DMS114 treated with DMSO at 0.1 percent for 48 hours (cell line): ENCODE measurements around the gene ZNF496.
"Not testable (repeated sequence)": the region's sequence is repeated elsewhere in the genome, so short reads cannot be mapped to it uniquely, and the experiment has no call there.

Experiments
- DNase-seq: peaks from one replicate; lab custom pipeline; 2025; ENCODE audit not compliant: unreplicated experiment; lab: John Stamatoyannopoulos, UW

Gene ZNF496

DNA sequence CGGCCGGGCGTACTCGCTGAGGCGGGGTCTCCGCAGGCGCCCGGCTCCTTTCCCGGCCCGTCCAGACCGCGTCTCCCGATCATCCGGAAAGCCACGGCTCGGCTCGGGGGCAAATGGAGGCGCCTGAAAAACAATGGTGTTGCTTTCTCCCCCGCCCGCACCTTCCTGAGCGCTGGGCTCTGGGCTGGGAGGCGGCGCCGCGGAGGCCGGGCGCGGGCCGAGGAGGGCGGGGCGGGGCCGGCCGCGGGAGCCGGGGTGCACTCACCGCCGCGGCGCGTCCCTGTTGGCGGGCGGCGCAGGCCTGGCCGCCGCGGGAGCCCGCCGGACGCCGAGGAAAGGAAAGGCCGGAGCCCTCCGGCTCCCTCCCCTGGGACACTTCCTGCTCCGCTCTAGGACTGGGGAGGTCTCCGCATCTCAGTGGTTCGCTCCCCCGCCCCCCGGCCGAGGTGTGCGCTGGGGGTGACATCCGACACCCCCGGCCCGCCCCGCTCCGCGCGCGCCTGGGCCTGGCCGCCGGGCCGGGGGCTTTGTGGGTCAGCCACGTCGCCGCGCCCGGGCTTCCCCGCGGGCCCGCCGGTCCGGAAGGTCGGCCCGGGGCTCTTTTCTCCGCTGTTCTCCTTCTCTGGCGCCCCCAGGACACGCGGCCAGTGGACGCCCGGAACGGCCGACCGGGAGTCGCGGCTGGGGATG, at the start of gene ZNF496:
Gene ZNF496, minus strand, starts transcription at position 343 of the 690 bp plus-strand sequence. CDS start 2,289 bp downstream, outside the sequence.
- peak; percentile 48 for DNase-seq

GRCh38 chr1:247378334-247379073, 46.8 kb upstream of the ZNF496 start:
- no peak for DNase-seq

- not testable (repeated sequence) for DNase-seq
These were observed 46.0 kb upstream of the ZNF496 start for GRCh38 chr1:247377656-247378055.

- DNase-seq = no peak
These were observed 45.0 kb upstream of the ZNF496 start for GRCh38 chr1:247376659-247377058.

GRCh38 chr1:247375747-247376146, 44.1 kb upstream of the ZNF496 start:
- DNase-seq = no peak

DNA sequence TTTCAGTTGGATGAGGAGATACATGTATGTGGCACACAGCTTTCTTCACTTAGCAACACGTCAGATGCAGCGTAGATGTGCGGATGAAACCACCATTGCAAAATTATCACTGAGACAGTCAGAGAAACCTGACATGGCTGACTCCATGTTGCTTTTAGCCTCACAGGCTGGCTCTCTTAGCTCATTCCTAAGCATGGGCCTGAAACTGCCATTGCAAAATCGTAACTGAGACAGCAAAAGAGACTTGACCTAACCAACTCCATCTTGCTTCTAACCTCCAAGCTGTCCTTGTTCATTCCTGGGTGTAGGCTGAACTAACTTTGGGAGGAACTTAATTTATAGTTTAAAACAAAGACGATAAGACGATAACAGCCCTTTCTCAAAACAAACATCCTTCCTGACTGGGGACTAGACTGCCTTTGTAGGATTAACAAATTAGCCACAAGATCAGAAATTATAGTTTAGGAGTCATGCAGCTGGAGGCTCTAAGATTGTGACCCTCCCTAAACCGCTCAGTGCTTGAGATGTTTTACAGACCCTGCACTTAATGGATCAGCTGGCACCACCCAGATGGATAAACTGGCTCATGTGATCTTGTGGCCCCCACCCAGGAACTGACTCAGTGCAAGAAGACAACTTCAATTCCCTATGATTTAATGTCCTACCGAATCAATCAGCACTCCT, 43.1 kb upstream of the ZNF496 start:
- DNase-seq = not testable (repeated sequence)

DNA sequence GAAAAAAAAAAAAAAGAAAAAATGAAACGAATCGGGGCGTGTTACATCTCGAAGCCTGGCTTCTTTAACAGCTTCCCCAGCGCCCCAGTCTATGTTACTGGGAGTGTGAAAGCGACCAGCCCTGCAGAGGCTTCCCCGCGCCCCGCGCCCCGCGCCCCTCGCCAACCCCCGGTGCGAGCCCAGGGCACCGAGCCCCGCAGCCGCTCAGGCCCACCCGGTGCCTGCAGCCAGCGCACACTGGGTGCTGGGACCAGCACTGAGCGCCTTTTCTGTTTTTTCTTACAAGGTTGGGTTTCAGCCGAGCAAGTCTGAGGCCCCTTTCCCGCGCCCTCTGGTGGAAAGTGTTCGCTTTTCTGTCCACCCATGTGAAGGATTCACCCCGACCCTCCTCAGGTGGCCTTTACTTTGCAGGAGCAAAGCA, 42.1 kb upstream of the ZNF496 start:
- peak; percentile 56 for DNase-seq

GRCh38 chr1:247371801-247372259, 40.2 kb upstream of the ZNF496 start:
- no peak for DNase-seq

GRCh38 chr1:247370786-247371732, 39.4 kb upstream of the ZNF496 start:
- DNase-seq = no peak

GRCh38 chr1:247368490-247369145, 37.0 kb upstream of the ZNF496 start:
- DNase-seq = no peak

DNA sequence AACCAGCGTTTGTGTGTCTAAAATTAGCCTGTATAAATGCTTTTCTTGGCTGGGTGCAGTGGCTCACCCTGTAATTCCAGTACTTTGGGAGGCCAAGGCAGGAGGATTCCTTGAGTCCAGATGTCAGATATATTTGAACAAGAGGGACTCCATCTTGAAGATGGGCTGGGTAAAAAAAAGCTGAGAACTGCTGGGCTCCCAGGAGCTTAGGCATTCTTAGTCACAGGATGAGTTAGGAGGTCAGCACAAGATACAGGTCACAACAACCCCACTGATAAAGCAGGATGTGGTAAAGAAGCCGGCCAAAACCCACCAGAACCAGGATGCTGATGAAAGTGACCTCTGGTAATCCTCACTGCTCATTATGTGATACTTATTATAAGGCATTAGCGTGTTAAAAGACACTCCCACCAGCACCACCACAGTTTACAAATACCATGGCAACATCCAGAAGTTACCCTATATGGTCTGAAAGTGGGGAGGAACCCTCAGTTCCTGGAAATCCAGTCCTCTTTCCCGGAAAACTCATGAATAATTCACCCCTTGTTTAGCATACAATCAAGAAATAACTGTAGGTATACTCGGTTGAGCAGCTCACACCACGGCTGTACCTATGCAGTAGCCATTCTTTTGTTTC, 36.2 kb upstream of the ZNF496 start:
- no peak for DNase-seq

- no peak for DNase-seq
These were observed 35.4 kb upstream of the ZNF496 start for GRCh38 chr1:247366926-247367645.

GRCh38 chr1:247366345-247366744, 34.7 kb upstream of the ZNF496 start:
- DNase-seq = not testable (repeated sequence)

- no peak for DNase-seq
These were observed 33.4 kb upstream of the ZNF496 start for GRCh38 chr1:247365023-247365422.

DNA sequence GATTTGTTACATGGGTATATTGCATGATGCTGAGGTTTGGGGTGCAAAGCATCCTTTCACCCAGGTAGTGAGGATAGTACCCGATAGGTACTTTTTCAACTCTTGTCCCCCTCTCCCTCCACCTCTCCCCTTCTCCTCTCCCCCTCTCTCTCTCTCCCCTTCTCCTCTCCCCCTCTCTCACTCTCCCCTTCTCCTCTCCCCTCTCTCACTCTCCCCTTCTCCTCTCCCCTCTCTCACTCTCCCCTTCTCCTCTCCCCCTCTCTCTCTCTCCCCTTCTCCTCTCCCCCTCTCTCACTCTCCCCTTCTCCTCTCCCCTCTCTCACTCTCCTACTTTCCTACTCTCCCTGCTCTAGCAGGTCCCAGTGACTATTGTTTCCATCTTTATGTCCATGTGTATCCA, 31.3 kb upstream of the ZNF496 start:
- not testable (repeated sequence) for DNase-seq

DNA sequence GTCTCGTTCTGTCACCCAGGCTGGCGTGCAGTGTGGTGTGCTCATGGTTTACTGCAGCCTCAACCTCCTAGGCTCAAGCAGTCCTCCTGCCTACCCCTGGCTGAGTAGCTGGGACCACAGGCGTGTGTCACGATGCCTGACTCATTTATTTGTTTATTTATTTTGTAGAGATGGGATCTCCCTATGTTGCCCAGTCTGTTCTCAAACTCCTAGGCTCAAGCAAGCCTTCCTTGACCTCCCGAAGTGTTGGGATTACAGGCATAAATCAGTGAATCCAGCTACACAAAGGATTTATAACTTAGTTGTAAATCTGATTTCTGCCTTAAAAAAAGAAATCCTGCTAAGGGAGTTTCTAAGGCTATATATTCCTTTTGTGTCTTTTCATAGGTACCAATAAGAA, 30.5 kb upstream of the ZNF496 start:
- no peak for DNase-seq

DNA sequence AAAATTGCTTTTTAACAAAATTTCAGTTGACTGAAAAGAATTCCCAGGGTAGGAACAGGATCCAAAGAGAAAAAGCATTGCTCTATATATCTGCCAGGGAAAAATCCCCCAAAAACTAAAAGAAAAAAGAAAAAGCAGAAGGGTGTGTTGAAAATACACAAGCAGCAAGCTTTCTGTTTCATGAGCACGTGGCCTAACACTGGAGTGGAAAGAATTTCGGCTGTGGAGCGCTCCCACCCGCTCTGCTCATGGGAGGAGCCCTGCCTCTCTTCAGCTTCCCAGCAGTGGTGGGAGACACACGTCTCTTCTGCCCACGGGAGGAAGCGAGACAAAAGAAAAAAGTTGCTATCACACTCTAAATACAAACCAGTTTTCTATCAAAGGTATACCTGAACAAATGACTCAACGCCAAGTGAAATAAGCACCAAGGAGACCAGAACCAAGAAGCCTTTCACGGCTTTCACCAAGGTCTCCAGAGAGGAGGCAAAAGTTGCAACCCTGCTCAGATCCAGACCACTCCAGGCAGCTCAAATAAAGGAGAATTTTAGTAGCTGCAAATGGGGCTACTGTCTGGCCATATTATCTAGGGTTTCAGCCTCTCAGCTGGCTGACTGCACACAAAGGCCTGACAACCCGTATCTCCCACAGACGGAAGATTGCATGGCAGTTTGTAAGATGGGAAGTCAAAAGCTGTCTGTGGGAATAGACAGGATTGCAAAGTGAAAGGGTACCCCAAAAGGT, 29.5 kb upstream of the ZNF496 start:
- DNase-seq = no peak
